HG03060 (cell line): ENCODE results near the gene WWOX.

Experiments
- ATAC-seq: cut with Tn5 transposase; IDR thresholded peaks from one replicate; pipeline ENCODE4 v1.9.1; 2021; ENCODE audit warnings: low read depth, moderate number of reproducible peaks; ENCODE audit not compliant: unreplicated experiment

The WWOX gene

DNA sequence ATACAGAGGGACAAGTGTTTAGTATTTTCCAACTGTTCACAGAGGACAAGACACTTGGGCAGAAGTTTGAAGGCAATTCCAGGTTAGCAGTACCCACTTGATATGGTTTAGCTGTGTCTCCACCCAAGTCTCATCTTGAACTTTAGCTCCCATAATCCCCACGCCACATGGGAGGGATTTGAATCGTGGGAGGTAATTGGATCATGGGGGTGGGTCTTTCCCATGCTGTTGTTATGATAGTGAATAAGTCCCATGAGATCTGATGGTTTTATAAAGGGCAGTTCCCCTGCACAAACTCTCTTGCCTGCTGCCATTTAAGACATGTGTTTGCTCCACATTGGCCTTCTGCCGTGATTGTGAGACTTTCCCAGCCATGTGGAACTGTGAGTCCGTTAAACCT lies 832.2 kb downstream of the WWOX start:
- no peak for ATAC-seq

DNA sequence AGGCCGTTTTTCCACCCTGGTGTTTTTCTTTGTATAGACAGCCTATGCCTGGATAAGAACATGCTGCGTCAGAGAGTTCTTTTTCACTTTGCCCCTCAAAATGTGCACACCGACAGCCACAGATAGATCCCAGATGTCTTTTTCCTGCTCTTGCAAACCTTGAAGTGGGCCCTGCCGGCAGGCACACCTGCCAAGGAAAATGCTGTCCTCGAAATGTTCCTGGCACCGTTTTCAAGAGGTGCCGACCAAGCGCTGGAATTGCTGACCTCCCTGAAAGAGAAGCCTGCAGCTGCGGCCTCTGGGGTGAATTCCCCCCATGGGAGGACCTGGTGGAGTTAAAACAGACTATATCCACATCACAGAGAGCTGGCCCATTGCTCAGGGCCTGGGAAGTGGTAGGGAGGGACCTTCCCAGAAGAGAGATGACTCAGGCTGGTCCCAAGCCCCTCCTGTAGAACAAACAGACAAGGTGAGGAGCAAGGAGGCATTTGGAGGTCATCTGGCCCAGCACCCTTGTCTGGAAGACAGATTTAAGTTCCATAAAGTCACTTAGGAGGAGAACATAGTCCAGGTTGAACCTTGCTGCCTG lies 833.0 kb downstream of the WWOX start:
- ATAC-seq, result no peak

DNA sequence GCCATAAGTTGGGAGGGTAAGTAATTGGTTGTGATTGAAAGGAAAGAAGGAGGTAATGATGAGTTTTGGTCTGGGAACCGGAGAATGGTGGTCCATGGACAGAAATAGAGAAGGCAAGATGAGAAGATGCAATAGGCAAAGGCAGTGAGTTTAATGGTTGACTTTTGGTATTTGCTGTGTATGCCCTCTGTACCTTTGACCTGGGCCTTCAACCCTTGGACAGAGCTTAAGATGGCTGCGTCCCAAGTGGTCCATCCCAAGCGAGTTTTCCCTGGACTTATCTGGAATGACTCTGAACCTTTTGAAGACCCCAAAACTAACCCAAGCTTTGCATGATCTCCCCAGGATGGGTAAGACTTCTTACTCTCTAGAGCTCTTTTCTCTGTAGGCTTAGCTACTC lies 836.6 kb downstream of the WWOX start:
- ATAC-seq, result no peak

DNA sequence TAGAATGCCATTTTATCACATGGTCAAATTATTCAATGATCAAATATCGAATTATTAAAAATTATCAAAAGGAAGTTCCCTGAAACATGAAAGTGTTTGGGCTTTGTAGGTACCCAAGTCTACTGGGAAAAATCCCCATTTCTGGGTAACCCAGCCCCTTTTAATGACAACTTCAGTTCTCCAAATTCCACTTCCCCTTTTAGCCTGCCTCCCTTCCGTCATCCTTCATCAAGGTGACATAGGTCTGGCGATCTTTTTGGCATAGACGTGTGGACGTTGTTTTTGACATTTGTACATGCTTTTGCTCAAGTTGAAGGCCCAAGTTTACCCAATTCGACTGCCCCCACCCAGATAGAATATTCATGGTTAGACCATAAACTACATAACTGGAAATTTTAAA lies 840.1 kb downstream of the WWOX start:
- ATAC-seq, result no peak

DNA sequence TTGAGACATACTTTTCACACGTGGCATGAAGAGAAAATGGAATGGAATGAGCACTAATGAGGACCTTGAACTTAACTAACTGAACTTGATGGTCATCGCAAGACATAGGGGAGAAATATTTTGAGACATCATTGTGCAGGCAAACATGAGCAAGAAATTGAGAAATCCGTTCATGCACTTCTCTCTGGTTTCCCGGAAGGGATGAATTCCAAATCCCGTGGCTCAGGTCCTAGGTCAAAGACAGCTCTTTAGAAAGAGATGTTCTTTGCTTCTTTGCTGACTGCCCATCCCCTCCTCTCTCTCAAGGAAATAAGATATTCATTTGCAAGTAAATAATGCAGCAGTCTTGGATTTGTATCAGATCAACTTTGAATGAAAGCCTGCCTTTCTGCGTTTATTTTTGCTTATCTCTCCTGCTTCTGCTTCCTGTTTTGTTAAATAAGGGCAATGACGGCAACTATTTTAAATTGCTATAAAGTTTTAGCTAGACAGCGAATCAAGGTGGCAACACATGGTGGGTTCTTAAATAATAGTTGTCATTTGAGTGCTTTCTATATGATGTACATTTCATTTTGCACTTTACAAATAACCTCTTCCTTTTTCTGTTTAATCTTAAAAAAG lies 843.3 kb downstream of the WWOX start:
- no peak for ATAC-seq

DNA sequence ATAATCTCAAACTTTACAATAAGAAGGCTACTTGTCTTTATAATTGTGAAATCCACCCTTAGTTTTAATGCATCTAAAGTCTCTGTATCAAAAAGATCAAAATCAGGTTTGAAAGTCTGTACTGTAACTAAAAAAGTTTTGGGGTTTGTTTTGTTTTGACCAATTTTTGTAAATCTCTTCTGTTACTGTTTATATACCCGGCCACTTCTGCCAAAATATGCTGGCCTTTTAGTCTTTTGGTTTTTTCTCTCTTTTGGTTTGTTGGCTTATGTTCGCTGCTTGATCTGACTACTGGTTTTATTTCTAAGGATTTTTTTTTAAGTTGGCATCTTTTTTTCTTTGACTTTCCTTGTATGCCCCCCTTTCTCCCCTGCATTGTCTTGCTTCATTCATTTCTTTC lies 845.9 kb downstream of the WWOX start:
- no peak for ATAC-seq

DNA sequence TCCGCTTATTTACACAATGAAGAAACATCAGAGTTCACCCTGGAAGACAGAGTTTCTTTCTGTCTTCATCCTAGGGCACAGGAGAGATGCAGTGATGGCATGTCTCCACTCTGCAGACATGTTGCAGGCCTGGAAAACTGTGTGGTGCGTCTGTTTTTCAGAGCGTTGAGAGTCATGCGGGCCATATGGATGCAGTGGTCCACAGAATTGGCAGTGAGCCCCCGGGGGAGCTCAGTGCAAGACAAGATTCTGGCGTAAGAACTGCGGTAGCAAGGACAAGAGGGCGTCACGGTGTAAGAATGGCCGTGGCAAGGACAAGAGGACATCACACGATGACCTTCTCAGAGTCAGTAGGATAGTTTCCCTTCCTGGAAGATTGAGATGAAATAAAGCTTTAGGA lies 847.1 kb downstream of the WWOX start:
- ATAC-seq, result no peak

DNA sequence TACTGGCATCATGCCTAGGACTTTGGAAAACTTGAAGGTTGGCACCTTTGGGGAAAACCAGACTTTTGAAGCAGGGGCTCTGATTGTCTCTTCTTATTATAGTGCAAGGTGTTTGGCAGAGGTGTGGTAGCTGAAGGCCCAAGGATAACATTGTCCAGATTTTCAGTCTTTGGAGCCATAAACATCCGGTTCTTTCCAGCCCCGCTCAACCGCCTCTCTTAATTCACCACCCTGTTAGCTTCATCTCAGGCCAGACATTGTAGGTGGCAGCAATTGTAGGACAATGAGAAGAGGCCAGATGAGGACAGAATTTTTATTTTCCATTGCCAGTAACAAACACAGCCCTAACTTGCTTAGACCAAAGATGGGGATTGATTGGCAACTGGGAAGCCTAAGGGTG lies 851.3 kb downstream of the WWOX start:
- no peak for ATAC-seq

DNA sequence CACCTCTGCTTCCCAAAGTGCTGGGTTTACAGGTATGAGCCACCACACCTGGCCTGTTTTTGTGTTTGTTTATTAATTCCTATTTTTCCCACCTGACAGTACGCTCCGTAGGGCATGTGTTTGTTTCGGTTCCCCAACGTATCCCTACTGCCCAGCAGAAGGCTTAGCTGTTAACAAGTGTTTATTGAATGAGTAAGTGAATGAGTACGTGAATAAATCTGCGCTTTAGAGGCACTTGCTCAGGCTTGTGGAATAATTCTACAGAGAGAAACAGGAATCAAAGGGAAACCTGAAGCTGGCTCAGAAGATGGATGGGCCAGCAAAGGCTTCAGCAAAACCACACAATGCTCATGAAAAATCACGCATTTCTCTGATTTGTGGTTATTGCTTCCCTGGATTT lies 853.2 kb downstream of the WWOX start:
- no peak for ATAC-seq

DNA sequence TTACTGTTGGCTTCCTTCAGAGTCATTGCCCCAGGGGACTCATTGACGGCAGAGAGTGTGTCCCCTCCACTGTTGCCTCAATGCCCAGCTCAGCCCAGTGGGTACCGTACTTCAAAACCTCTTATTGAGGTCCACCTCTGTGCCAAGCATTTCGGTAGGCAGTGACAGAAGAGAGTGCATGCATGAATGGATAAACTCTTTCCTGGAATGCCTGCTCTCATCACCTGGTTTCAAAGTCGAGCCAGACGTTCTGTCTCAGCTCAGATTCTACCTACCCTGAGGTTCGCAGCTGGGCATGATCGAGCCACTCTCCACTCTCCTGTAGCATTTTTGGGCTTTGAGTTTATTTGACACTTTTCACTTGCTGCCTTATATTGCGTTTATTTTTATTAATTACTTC lies 854.1 kb downstream of the WWOX start:
- no peak for ATAC-seq

DNA sequence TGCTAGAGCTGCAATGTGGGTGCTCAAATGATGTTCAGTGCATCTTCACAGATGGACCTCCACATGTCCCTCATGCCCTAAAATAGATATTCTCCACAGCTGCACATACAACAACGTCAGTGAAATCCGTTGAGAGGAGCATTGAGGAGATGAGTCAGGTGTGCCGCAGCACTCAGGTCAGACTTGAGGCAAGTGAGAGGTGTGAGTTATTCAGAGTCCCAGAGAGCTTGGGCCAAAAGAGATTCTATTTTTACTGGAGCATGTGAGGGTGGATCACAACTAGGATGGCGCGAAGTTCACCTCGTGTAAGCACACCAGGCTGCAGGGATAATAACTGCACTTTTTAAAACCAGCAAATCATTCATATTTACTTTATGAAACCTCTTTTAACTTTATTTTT lies 855.8 kb downstream of the WWOX start:
- no peak for ATAC-seq

DNA sequence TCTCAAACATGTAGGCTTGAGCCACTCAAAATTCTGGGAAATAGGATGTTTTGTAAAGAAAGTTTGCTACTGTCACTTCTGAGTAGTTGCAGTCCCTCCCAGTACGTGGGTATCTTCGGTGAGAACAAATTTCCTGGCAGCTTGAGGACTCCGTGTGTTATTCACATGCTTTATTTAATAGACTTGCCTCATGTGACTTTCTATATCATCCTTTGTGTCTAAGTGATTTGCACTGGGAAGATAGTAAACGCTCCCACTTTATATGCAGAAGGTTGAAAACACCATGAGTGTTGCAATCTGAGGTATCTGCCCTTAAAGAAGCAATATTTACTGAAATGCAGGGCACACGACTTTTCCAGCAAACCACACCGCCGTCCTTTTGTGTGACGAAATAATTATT lies 857.4 kb downstream of the WWOX start:
- ATAC-seq, result no peak

DNA sequence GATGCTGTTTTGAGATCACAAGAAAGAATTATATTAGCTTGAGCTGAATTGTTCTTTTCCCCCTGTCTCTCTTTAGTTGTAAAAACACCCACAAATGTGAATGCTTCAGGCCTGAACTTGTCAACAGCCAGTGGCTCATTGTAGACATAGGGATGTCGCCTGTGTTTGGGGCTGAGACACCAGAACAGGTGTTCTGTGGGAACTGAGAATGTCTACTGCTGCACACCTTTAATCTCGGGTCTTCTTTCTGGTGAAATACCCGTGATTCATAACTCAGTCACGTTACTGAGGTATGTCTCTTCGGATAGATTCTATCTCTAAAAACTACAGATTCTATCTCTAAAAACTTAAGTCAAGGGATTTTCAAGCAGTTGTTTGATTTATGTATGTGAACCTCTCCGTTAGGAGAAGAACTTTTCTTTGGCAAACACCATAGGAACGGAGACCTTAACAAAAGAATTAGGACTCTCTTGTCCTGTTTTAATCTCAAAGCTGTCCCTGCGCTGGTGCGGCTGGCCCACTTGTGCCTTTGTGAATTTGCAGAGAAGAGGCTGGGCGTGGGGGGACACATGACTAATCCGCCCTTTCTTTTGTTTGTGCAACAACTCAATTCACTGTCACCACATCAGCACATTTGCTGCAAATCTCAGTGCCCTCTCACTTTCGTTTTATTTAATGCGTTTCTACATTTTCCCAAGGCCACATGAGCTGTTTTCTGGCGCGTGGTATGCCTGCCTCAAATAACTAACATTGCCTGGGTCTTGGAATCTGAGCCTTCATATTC lies 858.1 kb downstream of the WWOX start:
- no peak for ATAC-seq

DNA sequence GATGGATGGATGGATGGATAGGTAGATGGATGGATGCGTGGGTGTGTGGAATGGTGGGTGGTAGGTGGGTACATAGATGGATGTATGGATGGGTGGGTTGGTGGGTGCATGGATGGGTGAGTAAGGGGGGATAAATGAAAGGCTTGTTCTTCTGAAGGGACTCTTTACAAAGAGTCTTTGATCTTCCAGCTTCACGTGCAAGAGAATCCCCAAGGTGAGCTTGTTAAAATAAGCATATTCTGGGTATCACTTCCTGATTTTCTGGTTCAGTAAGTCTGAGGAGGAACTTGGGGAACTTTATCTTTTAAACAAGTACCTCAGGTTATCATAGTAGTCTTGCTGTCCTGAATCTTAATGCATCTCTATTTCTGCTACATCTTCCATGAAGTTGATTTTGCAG lies 862.0 kb downstream of the WWOX start:
- peak; percentile 30 for ATAC-seq

DNA sequence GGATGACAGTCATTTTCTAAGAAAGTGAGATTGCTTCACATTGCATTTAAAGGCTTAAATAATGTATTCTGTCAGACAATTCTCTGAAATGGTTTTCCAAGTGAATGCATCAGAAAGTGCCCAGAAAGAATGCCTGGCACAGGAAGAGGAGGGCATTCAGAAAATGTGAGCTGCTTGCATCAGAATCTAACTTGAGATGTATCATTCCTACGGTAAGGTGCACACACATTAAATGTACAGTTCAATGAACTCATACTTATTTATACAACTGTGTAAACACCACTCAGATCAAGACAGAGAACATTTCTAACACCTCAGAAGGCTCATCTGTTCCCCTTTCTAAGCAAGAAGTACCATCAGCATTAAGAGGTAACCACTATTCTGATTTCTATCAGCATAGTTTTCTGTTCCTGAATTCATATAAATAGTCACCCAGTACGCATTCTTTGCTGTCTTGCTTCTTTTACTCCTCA lies 863.0 kb downstream of the WWOX start:
- ATAC-seq, result peak; percentile 95

DNA sequence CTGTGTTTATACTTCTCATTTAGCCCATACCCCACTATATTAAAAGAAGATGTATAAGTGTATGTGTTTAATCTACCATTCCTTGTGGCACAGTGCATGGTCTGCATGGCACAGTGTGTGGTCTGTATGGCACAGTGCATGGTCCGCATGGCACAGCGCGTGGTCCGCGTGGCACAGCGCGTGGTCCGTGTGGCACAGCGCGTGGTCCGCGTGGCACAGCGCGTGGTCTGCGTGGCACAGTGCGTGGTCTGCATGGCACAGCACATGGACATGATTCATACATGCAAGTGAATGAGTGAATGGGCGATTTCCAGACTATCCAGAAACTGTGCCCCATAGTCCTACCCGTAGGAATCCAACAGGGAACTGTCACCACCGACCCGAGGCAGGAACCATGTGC lies 868.5 kb downstream of the WWOX start:
- no peak for ATAC-seq

DNA sequence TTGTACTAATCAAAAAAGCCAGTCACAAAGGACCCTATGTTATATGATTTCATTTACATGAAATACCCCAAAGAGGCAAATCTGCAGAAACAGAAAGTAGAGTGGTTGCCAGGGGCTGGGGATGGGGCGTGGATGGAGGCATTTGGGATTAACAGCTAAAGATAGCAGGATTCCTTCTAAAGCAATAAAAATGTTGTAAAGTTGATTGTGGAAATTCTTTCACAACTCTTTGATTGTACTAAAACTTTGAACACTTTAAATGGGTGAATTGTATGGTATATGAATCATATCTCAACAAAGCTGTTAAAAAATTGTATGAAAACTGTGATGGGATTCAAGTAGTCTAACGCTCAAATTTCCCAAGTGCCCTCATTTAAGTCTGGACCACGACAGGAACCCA lies 870.3 kb downstream of the WWOX start:
- ATAC-seq, result no peak

DNA sequence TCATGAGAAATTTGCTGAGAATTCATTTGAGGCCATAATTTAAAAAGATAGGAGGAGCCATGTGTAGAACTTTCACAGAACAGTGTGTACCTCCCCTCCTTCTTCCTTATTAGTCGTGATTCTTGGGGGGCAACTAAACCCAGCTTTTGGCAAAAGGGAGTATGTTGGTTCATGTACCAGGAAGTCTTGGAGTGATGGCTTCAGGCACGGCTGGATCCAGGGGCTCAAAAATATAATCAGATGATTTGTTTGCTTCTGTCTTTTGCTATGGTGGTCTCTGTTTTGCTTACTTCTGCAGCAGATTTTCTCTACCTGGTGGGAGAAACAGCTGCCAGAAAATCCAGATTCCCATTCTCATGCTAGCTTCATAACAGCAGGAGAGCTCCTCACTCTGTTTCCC lies 871.2 kb downstream of the WWOX start:
- no peak for ATAC-seq

DNA sequence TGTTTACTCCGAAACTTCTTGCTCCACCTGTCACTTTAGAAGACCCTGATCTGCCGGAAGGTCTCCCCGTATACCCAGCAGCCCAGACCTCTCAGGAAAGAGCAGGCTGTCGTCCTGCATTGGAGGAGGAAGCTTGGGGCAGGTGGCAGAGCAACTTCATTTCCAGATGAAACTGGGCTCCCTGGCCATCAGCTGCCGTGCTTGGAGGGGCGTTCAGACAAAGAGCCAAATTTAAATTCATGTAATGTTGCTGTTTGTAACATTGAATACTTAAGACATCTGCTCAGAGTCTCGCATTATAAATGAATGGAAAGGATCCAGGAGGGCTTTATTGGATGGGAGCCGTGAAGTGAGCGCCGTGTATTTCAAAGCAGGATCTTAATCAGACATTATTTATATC lies 872.6 kb downstream of the WWOX start:
- ATAC-seq, result no peak

DNA sequence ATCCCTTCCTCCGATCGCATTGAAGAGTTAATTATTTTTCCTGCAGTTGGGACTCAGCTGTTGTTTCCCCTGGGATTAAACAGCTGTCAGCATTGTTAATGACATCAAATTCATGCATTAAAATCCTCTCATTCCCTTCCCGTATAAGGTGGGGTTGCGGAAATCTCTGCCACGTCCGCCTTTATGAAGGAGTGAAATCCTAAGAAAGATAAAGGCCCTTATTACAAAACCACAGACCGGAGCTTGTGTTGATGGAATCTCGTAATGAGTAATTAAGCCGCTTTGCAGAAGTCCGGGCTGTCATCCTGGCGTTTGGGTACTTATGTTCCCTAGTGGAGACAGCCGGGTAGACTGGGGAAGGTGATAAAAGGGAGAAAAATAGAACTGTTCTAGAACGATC lies 873.5 kb downstream of the WWOX start:
- ATAC-seq, result no peak

DNA sequence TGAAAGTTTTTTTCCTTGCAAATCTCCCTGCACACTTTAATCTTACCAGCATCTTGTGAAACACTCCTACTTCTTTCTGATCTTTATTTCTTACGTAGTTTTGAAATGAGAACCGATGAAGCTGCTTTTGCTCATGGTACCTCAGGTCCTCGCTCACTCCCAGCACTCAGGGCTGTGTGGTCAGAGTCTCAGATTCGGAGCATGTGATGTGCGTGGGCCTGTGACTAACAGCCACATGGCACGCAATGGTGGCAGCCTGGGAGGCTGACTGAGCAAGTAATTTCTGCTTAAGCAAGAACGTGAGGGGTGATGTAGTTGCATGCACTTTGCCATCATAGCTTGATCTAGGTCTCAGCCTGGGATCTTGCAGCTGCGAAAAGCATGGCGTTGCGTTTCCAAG lies 876.8 kb downstream of the WWOX start:
- no peak for ATAC-seq

DNA sequence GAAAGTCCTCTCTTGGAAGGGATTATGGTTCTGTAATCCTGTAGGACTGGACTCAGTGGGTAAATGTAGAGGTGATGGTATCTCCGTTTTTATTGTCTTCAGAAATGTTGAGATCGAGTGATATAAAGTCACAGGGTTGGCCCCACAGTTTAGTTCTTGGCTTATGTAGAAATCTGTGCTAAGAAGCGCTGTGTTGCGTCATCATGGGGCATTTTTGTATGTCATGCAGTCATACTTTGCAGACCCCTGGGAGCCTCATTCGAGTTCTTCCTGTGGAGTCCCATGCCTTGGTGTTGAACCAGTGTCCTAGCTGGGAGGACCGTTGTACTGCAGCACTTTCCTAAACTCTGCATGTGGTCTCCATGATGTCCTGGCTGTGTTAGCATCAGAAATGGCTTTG lies 881.4 kb downstream of the WWOX start:
- ATAC-seq, result no peak
